ENCODE results near the gene NACA.

NACA gene

DNA sequence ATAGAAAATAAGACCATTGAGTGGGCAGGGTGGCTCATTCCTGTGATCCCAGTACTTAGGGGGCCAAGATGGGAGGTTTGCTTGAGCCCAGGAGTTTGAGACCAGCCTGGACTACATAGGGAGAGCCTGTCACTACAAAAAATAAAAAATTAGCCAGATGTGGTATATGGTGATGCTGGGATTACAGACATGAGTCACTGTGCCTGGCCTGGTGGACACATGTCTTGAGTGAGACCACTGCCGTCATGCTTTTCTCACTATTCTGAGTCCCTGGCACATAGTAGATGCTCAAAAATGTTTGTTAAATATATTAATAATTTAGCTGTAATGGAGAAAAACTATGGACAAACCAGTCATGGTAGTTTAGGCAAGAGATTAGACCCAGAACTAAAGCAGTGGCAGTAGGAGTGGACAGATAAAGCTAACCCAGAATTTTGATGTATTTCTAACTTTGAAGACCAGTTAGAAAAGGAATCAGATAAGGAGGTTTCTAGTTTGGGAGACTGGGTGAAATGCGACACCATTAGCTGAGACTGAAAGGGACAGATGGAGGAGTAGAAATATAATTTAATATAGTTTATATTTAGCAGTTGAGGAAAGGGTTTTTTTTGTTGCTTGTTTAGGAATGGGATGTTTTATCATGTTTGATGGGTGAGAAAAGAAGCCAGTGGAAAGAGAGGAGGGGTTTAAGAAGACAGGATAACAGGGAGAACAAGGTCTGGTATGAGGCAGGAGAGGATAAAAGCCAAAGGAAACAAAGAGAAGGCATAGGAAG, 29.6 kb downstream of the NACA start:
- no peak for TF ChIP-seq EZH2phosphoT487 (conservative IDR thresholded peaks at IDR 0.05; ENCODE audit: low read length)
- TF ChIP-seq, protein P1, sequence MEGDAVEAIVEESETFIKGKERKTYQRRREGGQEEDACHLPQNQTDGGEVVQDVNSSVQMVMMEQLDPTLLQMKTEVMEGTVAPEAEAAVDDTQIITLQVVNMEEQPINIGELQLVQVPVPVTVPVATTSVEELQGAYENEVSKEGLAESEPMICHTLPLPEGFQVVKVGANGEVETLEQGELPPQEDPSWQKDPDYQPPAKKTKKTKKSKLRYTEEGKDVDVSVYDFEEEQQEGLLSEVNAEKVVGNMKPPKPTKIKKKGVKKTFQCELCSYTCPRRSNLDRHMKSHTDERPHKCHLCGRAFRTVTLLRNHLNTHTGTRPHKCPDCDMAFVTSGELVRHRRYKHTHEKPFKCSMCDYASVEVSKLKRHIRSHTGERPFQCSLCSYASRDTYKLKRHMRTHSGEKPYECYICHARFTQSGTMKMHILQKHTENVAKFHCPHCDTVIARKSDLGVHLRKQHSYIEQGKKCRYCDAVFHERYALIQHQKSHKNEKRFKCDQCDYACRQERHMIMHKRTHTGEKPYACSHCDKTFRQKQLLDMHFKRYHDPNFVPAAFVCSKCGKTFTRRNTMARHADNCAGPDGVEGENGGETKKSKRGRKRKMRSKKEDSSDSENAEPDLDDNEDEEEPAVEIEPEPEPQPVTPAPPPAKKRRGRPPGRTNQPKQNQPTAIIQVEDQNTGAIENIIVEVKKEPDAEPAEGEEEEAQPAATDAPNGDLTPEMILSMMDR (IDR thresholded peaks at IDR 0.05; ENCODE audit: insufficient read depth, low read length, poor library complexity, severe bottlenecking): no peak
- Histone ChIP-seq H3K9me3 (ENCODE audit: insufficient read depth, low read length) (no peaks in the 10 kb centered on the region), H3K4me3 (ENCODE audit: insufficient read depth, low read length, poor library complexity, severe bottlenecking) (no peak overlapping the region), H2AFZ (ENCODE audit: low read depth, low read length, severe bottlenecking) (no peak overlapping the region), H3K4me2 (ENCODE audit: low read depth, low read length, poor library complexity, severe bottlenecking) (no peak overlapping the region), H3K27ac (ENCODE audit: low read depth, low read length) (no peak overlapping the region), H3K79me2 (ENCODE audit: insufficient read depth, low read length) (no peaks in the 10 kb centered on the region), H3K36me3 (ENCODE audit: low read length) (no peaks in the 10 kb centered on the region), H3K9ac (ENCODE audit: low read length) (no peak overlapping the region), H3K9me2 (replicated peaks; ENCODE audit: insufficient read depth, low read length) (no peaks in the 10 kb centered on the region), H3F3A (ENCODE audit: insufficient read depth) (no peaks in the 10 kb centered on the region; the same call in 1 of the 2 replicates), H3K27me3 (ENCODE audit: low read length) (no peaks in the 10 kb centered on the region), H4K20me1 (ENCODE audit: low read depth, low read length) (no peaks in the 10 kb centered on the region)

DNA sequence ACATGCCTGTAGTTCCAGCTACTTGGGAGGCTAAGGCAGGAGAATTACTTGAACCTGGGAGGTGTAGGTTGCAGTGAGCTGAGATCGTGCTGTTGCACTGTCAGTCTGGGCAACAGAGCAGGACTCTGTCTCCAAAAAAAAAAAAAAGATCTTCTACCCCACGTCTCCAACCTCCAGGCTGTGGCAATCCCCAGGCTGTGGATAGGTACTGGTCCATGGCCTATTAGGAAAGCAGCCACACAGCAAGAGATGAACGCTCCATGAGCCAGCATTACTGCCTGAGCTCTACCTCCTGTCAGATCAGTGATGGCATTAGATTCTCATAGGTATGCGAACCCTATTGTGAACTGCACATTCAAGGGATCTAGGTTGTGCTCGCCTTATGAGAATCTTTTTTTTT, 30.9 kb downstream of the NACA start:
- Histone ChIP-seq H4K20me1 (ENCODE audit: low read depth, low read length) (no peaks in the 10 kb centered on the region), H2AFZ (ENCODE audit: low read depth, low read length, severe bottlenecking) (no peak overlapping the region), H3K27ac (ENCODE audit: low read depth, low read length) (no peak overlapping the region)

DNA sequence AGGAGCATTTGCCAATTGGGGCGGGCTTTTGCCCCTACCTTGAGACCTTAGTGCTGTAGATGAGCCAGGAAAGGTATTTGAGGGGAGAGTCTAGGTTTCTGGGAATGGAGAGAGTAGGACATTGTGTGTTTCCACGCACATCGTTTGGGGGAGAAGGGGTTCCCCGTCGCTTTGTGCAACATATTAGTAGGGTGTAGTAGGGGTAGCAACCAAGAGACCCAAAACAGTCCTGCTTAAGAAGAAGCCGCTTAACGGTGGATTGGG, 36.3 kb downstream of the NACA start:
- H3F3A ChIP-seq (ENCODE audit: insufficient read depth): peaks cover 33% of the 10 kb centered on the region
- H3K9me3 ChIP-seq (ENCODE audit: insufficient read depth, low read length): no peaks in the 10 kb centered on the region
- no peaks in the 10 kb centered on the region for H3K27me3 ChIP-seq (ENCODE audit: low read length)
- peak overlapping the region; percentile 86 for H3K9ac ChIP-seq (ENCODE audit: low read length)
- H3K4me3 ChIP-seq (ENCODE audit: insufficient read depth, low read length, poor library complexity, severe bottlenecking): peak overlapping the region; percentile 85
- H3K79me2 ChIP-seq (ENCODE audit: insufficient read depth, low read length): peaks cover 40% of the 10 kb centered on the region
- no peak for TF ChIP-seq EZH2phosphoT487 (conservative IDR thresholded peaks at IDR 0.05; ENCODE audit: low read length)
- peak overlapping the region; percentile 91 for H3K27ac ChIP-seq (ENCODE audit: low read depth, low read length)
- peaks cover 11% of the 10 kb centered on the region; the same call in 1 of the 2 replicates for H4K20me1 ChIP-seq (ENCODE audit: low read depth, low read length)
- H2AFZ ChIP-seq (ENCODE audit: low read depth, low read length, severe bottlenecking): peak overlapping the region; percentile 54
- no peaks in the 10 kb centered on the region for H3K9me2 ChIP-seq (replicated peaks; ENCODE audit: insufficient read depth, low read length)
- H3K36me3 ChIP-seq (ENCODE audit: low read length): peaks cover 13% of the 10 kb centered on the region
- H3K4me2 ChIP-seq (ENCODE audit: low read depth, low read length, poor library complexity, severe bottlenecking): peak overlapping the region; percentile 91

More for the DNA sequence above, 30.9 kb downstream of the NACA start:
- Histone ChIP-seq H3K9ac (ENCODE audit: low read length) (no peak overlapping the region), H3K36me3 (ENCODE audit: low read length) (no peaks in the 10 kb centered on the region), H3K4me2 (ENCODE audit: low read depth, low read length, poor library complexity, severe bottlenecking) (no peak overlapping the region), H3K27me3 (ENCODE audit: low read length) (no peaks in the 10 kb centered on the region), H3K9me2 (replicated peaks; ENCODE audit: insufficient read depth, low read length) (no peaks in the 10 kb centered on the region), H3F3A (ENCODE audit: insufficient read depth) (peaks cover 4% of the 10 kb centered on the region; the same call in 1 of the 2 replicates), H3K79me2 (ENCODE audit: insufficient read depth, low read length) (no peaks in the 10 kb centered on the region), H3K4me3 (ENCODE audit: insufficient read depth, low read length, poor library complexity, severe bottlenecking) (no peak overlapping the region), H3K9me3 (ENCODE audit: insufficient read depth, low read length) (no peaks in the 10 kb centered on the region)
- TF ChIP-seq EZH2phosphoT487 (conservative IDR thresholded peaks at IDR 0.05; ENCODE audit: low read length): no peak

- Histone ChIP-seq H2AFZ (ENCODE audit: low read depth, low read length, severe bottlenecking) (peak within 1 kb of the TSS; percentile 54), H3K36me3 (ENCODE audit: low read length) (peaks cover 13% of the 10 kb centered on the region), H3K9me2 (replicated peaks; ENCODE audit: insufficient read depth, low read length) (no peaks in the 10 kb centered on the region), H3K27ac (ENCODE audit: low read depth, low read length) (peak within 1 kb of the TSS; percentile 91), H3K4me2 (ENCODE audit: low read depth, low read length, poor library complexity, severe bottlenecking) (peak within 1 kb of the TSS; percentile 91), H3F3A (ENCODE audit: insufficient read depth) (peaks cover 33% of the 10 kb centered on the region), H3K27me3 (ENCODE audit: low read length) (no peaks in the 10 kb centered on the region), H3K9ac (ENCODE audit: low read length) (peak within 1 kb of the TSS; percentile 93), H4K20me1 (ENCODE audit: low read depth, low read length) (peaks cover 11% of the 10 kb centered on the region; the same call in 1 of the 2 replicates), H3K4me3 (ENCODE audit: insufficient read depth, low read length, poor library complexity, severe bottlenecking) (peak within 1 kb of the TSS; percentile 85), H3K9me3 (ENCODE audit: insufficient read depth, low read length) (no peaks in the 10 kb centered on the region), H3K79me2 (ENCODE audit: insufficient read depth, low read length) (peaks cover 45% of the 10 kb centered on the region)
- TF ChIP-seq, protein P1 (IDR thresholded peaks at IDR 0.05; ENCODE audit: insufficient read depth, low read length, poor library complexity, severe bottlenecking): no peak
- no peak for TF ChIP-seq EZH2phosphoT487 (conservative IDR thresholded peaks at IDR 0.05; ENCODE audit: low read length)
These were observed 36.8 kb downstream of the NACA start, which contains the start of gene PTGES3 for GRCh38 chr12:56688129-56688845. TSS of gene PTGES3 (minus strand) at chr12:56688284. CDS start at chr12:56687999, 285 bp downstream.

Measured in SU-DHL-6 (cell line).